Suprapubic skin (tissue), 3 donors: ENCODE data around the gene PNPLA8.

Experiments
- EP300 ChIP-seq: sonication (generic); formaldehyde crosslinking; IDR thresholded peaks from one replicate; pipeline ENCODE4 v1.6.1; 2017; ENCODE audit warnings: antibody characterized with exemption
- POLR2A ChIP-seq, 2 donors: fragments of 450-650 bp; IDR thresholded peaks; one replicate each; pipeline ENCODE4 v1.6.1; 2017; ENCODE audit warnings: antibody characterized with exemption in 2 of 2, mild to moderate bottlenecking in 2 of 2, moderate library complexity in 2 of 2
- TF ChIP-seq, protein P1 (sequence below), 2 donors: fragments of 200-600 bp in 1 of 2; fragments of 450-650 bp in 1 of 2; sonication (generic) in 1 of 2; IDR thresholded peaks; one replicate each; pipeline ENCODE4 v1.5.1; 2016 to 2019; ENCODE audit warnings: antibody characterized with exemption in 2 of 2, mild to moderate bottlenecking in 1 of 2, moderate library complexity in 1 of 2

- TF ChIP-seq, protein P1, sequence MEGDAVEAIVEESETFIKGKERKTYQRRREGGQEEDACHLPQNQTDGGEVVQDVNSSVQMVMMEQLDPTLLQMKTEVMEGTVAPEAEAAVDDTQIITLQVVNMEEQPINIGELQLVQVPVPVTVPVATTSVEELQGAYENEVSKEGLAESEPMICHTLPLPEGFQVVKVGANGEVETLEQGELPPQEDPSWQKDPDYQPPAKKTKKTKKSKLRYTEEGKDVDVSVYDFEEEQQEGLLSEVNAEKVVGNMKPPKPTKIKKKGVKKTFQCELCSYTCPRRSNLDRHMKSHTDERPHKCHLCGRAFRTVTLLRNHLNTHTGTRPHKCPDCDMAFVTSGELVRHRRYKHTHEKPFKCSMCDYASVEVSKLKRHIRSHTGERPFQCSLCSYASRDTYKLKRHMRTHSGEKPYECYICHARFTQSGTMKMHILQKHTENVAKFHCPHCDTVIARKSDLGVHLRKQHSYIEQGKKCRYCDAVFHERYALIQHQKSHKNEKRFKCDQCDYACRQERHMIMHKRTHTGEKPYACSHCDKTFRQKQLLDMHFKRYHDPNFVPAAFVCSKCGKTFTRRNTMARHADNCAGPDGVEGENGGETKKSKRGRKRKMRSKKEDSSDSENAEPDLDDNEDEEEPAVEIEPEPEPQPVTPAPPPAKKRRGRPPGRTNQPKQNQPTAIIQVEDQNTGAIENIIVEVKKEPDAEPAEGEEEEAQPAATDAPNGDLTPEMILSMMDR (IDR thresholded peaks at IDR 0.05) = no peak
- no peak for TF ChIP-seq POLR2A (IDR thresholded peaks at IDR 0.05)
- no peak for TF ChIP-seq EP300
Measured at GRCh38 chr7:108480311-108480710, 45.6 kb downstream of the PNPLA8 start.
